Diencephalon (tissue), 1 donor: Measurements from ENCODE around the gene CAPS2. TPM values are rescaled to one million over a fixed set of nuclear protein-coding genes. Genes with fewer than 3 reads are reported as not detected.

Experiments
- total RNA-seq: library from RNA; depleted of rRNA; stranded (reverse); fragments of >200 nt; gene quantifications from one replicate; pipeline ENCODE4 v1.2.3, GENCODE V29; 2014

Gene CAPS2
- 19.1 TPM for total RNA-seq

DNA sequence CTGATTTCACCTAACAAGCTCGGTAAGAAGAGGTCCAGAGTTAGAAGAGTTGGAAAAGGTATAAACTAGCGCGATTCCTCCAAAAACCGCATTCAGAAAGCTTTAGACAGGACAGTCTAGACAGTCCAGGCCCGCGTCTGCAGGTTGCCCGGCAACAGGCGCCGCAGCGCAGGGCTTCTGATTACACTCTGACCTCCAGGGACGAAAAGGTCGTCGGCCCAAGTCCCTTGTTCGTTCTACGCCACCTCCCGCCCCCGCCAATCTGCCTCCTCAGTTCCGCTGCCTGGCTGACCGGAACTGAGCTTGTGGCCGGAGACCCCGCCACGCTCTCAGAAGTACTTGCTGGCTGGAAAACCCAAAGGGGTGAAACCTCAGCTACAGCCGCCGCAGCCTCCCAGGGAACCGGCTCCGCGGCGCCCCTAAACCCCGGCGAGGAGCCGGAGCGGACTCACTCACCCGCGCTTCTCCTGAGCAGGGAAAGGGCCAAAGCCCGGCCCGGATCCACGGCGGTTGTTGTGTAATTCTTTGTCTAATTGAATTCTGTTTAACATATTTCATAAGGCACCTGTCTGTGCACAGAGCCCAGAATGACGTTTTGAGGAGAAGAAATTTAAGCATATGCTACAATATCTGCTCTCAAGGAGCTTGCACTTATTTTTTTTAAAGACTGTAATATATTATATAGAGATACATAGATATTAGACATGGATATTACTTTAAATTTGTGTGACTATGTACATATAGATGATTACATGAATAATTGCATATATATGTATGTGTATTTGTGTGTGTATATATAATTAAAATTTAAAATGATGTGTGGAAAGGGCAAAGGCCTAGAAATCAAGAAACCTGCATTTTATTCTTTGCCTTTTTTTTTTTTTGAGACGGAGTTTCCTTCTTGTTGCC, at the start of gene CAPS2:
Gene CAPS2, minus strand, starts transcription at position 407 of the 909 bp plus-strand sequence. CDS start 3,826 bp downstream, outside the sequence.

GRCh38 chr12:75334384-75335030, 4.4 kb upstream of the CAPS2 start, which contains the start of gene GLIPR1L1:
Gene GLIPR1L1 (plus strand): TSS chr12:75334670. CDS start chr12:75334729, 59 bp downstream.

Other genes starting within 250 kb of the CAPS2 start
- gene KCNC2, start 120.5 kb downstream of the CAPS2 start, total RNA-seq, result 41.5 TPM
- not detected for gene GLIPR1L1, start 4.3 kb upstream of the CAPS2 start, total RNA-seq
- 2.3 TPM for gene GLIPR1L2, start 60.8 kb upstream of the CAPS2 start, total RNA-seq
- gene GLIPR1, start 150.4 kb upstream of the CAPS2 start, total RNA-seq, result 5.3 TPM
- 35.5 TPM for gene KRR1, start 181.3 kb upstream of the CAPS2 start, total RNA-seq